ENCODE data around the gene GALNT13. TPM values are rescaled to one million over a fixed set of nuclear protein-coding genes. Genes with fewer than 3 reads are reported as not detected.

GALNT13 gene
- total and polyA plus RNA-seq, 2 of the 13 experiments (the other 11 are each of a cell fraction or from before 2014, with no cell fraction given), result 1.3 to 5.0 TPM

DNA sequence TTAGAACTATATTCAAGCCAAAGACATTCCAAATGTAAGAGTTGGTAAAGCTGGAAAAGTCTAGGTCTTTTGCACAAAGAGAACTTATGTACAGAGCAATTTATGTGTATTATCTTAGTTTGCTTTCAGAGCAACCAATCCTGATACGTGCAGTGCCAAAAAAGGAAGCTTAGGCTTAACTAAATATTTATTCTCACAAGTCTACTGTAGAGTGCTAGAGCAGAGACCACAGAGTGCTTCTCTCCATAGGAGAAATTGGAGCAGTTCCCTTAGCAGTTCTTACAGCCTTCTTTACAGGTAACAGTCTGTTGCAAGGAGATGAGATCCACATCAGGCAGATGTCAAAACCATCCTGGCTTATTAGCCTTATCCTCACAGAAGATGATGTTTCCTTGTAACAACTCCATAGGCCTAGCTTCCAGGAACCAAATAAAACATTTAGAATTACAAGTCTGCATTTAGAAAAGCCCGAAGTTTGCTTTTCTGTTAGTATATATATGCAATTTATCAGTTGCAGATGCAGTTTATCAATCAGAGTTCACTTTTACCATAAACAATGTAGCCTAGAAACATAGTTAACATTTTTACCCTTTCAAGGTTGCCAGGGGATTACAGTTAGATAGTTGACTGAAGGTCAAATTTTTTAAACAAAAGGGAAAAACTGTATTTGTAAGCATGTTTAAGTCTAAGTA is 576.2 kb downstream of the GALNT13 start (continued):
- TF ChIP-seq, protein P1, sequence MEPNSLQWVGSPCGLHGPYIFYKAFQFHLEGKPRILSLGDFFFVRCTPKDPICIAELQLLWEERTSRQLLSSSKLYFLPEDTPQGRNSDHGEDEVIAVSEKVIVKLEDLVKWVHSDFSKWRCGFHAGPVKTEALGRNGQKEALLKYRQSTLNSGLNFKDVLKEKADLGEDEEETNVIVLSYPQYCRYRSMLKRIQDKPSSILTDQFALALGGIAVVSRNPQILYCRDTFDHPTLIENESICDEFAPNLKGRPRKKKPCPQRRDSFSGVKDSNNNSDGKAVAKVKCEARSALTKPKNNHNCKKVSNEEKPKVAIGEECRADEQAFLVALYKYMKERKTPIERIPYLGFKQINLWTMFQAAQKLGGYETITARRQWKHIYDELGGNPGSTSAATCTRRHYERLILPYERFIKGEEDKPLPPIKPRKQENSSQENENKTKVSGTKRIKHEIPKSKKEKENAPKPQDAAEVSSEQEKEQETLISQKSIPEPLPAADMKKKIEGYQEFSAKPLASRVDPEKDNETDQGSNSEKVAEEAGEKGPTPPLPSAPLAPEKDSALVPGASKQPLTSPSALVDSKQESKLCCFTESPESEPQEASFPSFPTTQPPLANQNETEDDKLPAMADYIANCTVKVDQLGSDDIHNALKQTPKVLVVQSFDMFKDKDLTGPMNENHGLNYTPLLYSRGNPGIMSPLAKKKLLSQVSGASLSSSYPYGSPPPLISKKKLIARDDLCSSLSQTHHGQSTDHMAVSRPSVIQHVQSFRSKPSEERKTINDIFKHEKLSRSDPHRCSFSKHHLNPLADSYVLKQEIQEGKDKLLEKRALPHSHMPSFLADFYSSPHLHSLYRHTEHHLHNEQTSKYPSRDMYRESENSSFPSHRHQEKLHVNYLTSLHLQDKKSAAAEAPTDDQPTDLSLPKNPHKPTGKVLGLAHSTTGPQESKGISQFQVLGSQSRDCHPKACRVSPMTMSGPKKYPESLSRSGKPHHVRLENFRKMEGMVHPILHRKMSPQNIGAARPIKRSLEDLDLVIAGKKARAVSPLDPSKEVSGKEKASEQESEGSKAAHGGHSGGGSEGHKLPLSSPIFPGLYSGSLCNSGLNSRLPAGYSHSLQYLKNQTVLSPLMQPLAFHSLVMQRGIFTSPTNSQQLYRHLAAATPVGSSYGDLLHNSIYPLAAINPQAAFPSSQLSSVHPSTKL (CRISPR knock-in tag; IDR thresholded peaks at IDR 0.05), result peak; percentile 77
- TF ChIP-seq ZNF567 (CRISPR knock-in tag; IDR thresholded peaks at IDR 0.05; ENCODE audit: borderline replicate concordance) (no peak), ZNF747 (CRISPR knock-in tag; IDR thresholded peaks at IDR 0.05; ENCODE audit: borderline replicate concordance) (no peak), ATF7-NPFF (CRISPR knock-in tag; IDR thresholded peaks at IDR 0.05; ENCODE audit: low read depth) (no peak), ZNF432 (CRISPR knock-in tag; IDR thresholded peaks at IDR 0.05; ENCODE audit: borderline replicate concordance) (no peak), SRY (CRISPR knock-in tag; IDR thresholded peaks at IDR 0.05) (no peak), ZFP90 (CRISPR knock-in tag; IDR thresholded peaks at IDR 0.05; ENCODE audit: borderline replicate concordance) (no peak), NAIF1 (CRISPR knock-in tag; IDR thresholded peaks at IDR 0.05; ENCODE audit: borderline replicate concordance) (no peak), SRSF9 (IDR thresholded peaks at IDR 0.05; ENCODE audit: borderline replicate concordance, insufficient read depth, low read depth, low read length, poor library complexity, severe bottlenecking) (no peak), SP4 (CRISPR knock-in tag; IDR thresholded peaks at IDR 0.05) (no peak), CHCHD3 (CRISPR knock-in tag; IDR thresholded peaks at IDR 0.05) (no peak), ZSCAN20 (CRISPR knock-in tag; IDR thresholded peaks at IDR 0.05; ENCODE audit: borderline replicate concordance) (no peak), ZNF557 (CRISPR knock-in tag; IDR thresholded peaks at IDR 0.05) (no peak), ZNF841 (CRISPR knock-in tag; IDR thresholded peaks at IDR 0.05; ENCODE audit: borderline replicate concordance) (no peak), SALL1 (CRISPR knock-in tag; IDR thresholded peaks at IDR 0.05) (peak; percentile 63; the same call in 1 of the 2 replicates), TSC22D2 (CRISPR knock-in tag; IDR thresholded peaks at IDR 0.05; ENCODE audit: borderline replicate concordance) (no peak), REXO4 (CRISPR knock-in tag; IDR thresholded peaks at IDR 0.05; ENCODE audit: borderline replicate concordance) (no peak), ZNF451 (CRISPR knock-in tag; IDR thresholded peaks at IDR 0.05) (no peak), ZNF331 (CRISPR knock-in tag; IDR thresholded peaks at IDR 0.05) (no peak), MBNL3 (CRISPR knock-in tag; conservative IDR thresholded peaks at IDR 0.05) (0 out of 2 replicates have a peak, but pooled peaks have one; percentile 11), ZNF343 (CRISPR knock-in tag; IDR thresholded peaks at IDR 0.05) (no peak)
- TF ChIP-seq, protein P2, sequence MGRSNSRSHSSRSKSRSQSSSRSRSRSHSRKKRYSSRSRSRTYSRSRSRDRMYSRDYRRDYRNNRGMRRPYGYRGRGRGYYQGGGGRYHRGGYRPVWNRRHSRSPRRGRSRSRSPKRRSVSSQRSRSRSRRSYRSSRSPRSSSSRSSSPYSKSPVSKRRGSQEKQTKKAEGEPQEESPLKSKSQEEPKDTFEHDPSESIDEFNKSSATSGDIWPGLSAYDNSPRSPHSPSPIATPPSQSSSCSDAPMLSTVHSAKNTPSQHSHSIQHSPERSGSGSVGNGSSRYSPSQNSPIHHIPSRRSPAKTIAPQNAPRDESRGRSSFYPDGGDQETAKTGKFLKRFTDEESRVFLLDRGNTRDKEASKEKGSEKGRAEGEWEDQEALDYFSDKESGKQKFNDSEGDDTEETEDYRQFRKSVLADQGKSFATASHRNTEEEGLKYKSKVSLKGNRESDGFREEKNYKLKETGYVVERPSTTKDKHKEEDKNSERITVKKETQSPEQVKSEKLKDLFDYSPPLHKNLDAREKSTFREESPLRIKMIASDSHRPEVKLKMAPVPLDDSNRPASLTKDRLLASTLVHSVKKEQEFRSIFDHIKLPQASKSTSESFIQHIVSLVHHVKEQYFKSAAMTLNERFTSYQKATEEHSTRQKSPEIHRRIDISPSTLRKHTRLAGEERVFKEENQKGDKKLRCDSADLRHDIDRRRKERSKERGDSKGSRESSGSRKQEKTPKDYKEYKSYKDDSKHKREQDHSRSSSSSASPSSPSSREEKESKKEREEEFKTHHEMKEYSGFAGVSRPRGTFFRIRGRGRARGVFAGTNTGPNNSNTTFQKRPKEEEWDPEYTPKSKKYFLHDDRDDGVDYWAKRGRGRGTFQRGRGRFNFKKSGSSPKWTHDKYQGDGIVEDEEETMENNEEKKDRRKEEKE (IDR thresholded peaks at IDR 0.05), result no peak
- TF ChIP-seq, protein P3, sequence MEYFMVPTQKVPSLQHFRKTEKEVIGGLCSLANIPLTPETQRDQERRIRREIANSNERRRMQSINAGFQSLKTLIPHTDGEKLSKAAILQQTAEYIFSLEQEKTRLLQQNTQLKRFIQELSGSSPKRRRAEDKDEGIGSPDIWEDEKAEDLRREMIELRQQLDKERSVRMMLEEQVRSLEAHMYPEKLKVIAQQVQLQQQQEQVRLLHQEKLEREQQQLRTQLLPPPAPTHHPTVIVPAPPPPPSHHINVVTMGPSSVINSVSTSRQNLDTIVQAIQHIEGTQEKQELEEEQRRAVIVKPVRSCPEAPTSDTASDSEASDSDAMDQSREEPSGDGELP (IDR thresholded peaks at IDR 0.05; ENCODE audit: borderline replicate concordance, low read depth), result no peak
